Raji (cell line): ENCODE measurements around the gene EPB41L3.

Experiments used
- POLR2A ChIP-seq: IDR thresholded peaks from 2 replicates; pipeline ENCODE4 v1.6.1; 2011; ENCODE audit warnings: low read depth, low read length, control low read depth; ENCODE audit not compliant: insufficient read depth

Gene EPB41L3

DNA sequence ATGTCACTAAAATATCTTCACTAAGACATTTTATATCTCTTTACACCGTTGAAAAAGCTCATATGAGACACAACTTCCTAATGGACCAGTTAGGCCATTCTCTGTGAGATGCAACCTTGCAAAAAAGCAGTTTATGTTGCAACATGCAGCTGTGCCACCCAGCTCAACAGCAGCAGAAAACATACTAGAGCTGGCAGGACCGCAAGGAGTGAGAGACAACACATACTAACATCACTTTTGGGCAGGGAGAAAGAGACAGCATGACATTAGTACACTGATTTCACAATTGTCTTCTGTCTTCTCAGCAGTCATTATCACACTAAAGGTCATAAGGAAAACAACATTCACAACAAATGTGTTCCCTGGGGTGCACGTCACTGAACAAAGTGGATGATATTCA is 122.9 kb downstream of the EPB41L3 start:
- no peak for TF ChIP-seq POLR2A

DNA sequence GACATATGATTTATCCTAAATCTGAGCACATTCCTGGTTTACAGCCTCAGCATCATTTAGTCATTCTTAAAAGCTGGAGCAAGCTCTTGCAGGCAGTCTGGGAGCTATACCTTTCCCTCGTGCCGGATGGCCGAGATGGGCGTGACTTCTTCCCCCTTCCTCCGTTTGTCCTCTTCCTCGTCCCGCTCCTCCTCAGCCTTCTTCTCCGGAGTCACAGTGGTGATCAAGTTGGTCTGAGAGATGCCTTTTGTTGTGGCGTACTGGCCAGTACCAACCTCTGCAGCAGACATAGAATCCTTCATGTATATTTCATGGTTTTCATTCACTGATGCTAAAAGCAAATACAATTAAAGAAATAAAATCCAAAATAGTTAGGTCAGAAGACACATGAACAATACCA is 124.2 kb downstream of the EPB41L3 start:
- TF ChIP-seq POLR2A = no peak

DNA sequence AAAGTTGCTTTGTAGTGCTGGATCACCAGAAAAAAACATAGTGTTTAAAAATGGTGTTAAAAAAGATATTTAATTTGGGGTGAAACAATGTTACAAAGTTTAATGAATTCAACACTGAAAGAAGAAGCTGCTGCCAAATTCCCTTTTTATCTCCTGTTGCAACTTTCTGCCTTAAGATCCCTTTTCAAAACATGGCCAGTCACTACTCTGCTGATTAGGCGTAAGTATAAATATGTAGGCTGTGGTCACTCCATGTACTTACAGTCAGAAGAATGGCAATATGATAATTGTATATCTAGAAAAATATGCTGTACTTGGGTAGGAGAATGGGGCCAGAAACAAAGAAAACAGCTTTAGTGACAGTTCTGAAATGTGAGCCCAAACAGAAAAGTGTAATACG is 124.8 kb downstream of the EPB41L3 start:
- no peak for TF ChIP-seq POLR2A

DNA sequence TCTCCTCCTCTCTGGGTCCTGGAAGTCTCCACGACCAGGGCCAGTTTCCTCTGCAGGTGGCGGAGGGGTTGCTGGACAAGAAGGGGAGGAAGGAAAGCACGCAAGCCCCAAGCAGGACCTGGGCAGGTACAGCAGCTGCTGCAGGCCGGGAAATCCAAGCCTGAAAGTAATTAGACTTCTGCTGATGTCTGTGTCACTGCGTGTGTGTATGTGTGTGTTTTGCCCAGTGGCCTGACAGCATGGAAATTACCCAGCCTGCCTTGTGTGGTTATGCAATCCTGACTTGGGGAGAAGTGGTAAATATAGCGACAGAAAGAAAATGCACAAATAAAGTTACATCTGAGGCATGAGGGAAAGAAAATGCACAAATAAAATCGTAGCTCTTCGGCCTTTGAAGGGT is 126.5 kb downstream of the EPB41L3 start:
- no peak for TF ChIP-seq POLR2A

DNA sequence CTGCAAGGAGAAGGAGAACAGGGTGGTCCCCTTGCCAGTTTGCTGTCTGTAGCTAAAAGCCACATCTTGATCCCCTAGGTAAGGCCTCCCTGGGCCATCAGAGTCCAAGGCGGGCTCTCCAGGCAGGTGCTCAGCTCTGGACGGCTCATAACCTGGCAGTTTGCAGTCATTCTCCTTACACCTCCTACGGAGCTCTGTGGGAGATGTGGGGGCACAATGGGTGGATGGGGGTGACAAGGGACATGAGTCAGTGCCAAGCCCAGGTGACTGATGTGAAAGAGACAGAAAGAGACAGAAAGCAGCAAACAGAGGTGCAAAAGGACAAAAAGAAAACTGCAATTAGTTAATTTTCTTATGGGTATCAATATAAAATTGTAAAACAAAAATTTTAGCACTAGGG is 127.7 kb downstream of the EPB41L3 start:
- no peak for TF ChIP-seq POLR2A

DNA sequence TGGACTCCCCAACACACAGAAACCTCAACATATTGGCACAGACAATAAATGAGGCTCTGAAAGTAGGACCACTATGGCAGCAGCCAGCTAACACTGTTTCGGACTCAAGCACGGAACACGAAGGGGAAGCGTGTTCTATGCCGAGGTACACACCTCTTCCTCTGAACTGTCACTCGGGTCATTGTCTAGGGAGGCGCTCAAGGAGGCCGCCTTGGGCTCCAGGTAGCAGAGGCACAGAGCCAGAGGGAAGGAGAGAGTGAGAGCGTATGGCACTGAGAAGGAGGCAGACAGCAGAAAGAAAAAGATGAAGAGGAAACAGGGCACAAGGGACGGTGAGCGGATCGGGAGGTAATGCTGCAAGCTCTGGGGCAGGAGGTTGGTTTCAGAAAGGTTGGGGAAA is 128.1 kb downstream of the EPB41L3 start:
- TF ChIP-seq POLR2A = no peak

DNA sequence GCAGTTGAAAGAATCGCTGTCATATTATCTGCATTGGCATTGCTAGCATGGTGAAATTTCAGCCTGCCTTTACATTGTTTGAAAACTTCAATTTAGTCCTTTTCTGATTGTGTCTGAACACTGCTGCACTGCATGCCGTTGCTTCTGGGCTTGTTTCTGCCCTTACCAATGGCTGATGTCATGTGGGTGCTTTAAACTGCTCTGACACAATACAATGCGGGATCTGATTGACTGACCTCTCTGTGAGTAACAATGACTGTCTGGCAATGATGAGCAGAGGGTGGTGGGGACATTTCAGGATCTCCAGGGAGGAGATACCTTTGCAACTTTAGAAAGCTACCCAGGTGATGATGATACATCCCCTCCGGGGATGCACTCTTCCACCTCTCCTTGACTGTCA is 128.8 kb downstream of the EPB41L3 start:
- TF ChIP-seq POLR2A = no peak

DNA sequence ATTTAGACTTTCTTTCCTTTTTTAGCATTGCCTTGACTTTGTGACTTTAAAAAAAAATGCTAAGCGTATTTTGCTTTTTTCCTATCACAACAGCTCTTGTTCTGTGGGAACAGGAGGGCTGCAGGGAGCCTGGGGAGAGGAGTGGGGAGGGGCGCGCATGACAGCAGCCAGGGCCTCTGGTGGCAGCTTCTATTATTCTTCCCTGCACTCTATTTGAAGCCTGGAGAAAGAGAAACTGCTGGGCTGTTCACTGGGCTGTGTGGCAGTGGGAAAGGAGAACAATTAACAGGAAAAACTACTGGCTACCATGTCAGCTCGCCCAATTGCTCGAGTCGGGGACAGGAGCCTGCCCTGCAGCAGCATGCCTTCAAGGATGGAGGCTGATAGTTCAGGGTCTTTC is 129.3 kb downstream of the EPB41L3 start:
- TF ChIP-seq POLR2A = no peak

DNA sequence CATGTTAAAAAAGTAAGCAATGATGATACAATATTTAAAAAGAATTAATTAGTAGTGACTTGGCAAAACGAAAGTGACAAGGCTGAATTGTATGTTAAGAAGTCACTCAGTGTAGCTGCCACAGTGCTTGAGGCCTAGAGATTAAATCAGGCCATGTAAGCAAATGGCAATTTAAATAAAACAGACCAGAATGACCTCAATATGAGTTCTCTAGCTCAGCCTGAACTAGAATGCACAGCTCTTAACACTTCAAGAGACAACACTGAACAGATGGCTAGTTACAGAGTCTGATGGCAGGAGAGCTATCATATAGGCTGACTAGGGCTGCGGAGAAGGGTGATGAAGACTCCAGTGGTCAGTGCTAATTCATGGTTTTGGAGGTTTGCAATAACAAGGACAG is 130.3 kb downstream of the EPB41L3 start:
- TF ChIP-seq POLR2A = no peak

DNA sequence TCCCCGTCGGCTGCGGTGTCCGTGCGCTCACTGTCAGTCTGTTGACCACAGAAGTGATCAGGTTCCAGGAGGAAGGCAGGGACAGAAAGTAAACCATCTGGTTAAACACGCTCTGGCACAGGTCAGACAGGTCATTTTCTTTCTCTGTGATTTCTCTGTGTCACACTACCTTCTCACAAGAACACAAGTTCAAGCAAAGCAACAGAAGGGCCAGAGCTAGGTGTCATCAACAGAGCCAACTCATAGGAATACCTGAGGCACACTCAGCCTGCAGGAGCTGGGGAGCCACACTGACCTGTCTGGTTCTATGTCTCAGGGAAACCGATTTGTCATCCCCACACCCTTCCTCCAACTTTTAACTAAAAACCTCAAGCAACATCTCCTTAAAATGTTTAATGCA is 133.2 kb downstream of the EPB41L3 start:
- no peak for TF ChIP-seq POLR2A

DNA sequence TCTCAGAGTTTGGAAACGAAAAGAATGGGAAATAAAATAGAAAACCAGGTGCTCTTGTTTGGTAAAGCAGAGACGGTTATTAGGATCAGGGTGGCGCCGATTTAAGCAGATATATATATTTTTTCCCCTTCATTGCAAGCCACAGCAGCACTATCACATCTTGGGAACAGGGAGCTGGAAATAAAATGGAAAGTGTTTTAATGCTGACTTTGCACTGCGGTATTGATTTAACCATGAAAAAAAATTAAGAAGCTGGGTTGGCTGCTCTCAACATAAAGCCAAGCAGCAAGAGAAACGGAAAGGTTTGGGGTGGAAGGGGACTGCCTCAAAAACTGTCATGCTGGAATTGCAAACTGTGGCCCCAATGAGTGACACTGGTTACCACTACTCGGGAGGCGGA is 145.5 kb downstream of the EPB41L3 start:
- TF ChIP-seq POLR2A = no peak

DNA sequence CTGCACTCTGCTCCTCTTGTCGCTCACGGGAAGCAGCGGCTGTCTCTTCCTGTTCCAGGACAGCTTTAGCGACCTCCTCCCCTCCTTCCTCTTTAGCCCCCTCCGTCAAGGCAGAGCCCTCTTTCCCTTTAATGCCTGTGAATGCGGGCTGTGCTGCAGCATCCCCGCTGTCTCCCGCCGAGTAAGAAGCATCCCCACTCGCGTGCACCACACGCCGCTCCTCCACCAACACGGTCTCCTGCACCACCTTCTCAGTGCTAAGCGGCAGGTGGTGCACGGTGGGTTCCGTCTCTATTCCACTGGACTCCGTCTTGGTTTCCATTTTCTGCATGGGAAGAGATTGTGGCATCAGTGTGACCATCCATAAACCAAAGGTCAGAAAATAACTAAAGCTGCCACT is 146.7 kb downstream of the EPB41L3 start:
- TF ChIP-seq POLR2A = no peak

DNA sequence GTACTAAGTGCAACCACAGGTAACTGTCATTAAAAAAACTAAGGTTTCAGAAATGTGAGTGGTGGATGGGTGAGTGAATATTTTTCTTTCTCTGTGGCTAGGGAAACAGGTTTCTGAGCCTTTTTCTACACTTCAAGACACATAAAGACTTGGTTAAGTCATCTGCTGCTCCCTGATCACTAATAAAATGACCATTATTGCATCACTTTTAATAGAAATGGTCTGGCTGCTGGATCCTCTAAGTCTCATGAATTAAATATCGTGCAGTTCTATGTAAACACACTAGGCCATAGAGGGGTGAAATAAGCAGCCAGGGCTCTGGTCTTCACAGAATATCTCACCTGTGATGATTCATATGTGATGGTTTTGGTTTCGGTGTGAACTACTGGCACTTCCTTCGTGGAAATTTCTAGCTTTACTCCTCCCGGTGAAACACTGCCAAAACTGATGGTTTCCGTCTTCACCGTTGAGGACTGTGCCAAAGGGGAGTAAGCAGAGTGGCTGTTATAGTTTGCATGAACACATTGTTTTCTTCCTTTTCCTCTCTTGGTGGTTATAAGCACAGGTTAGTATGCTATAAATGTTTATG is 147.8 kb downstream of the EPB41L3 start:
- no peak for TF ChIP-seq POLR2A

DNA sequence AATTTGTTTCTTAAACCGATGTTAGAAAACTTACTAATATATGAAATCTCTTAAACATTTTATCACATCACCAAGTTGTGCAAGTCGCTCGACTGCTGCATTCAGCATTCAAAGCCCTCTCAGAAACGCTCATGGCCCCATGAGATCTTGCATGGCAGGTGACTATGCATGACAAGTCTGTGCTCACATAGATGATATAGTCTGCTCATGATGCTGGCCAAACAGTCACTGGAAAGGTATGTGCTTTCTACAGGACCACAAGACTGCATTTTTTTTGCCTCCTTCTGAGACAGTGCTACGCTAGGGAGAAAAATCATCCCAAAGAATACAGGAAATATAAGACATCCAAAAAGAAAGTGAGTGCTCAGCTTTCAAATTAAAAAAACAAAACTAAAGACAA is 150.0 kb downstream of the EPB41L3 start:
- no peak for TF ChIP-seq POLR2A

DNA sequence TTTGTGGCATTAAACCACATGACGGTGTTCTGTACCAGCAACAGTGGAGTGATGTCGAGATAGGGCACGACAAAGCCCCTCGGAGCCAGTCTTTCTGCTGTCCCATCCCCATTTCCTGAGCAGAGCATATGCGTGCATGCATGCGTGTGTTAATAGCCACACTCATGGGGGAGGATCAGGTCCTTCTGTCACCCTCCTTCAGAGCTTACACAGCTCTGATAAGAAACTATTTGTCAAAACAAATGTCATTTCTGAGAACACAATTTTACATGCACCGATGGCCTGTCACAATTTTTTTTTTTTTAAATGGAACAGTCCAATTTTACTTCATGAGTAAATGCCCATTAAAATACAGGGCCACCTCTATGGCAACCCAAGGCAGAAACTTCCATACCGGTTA is 152.4 kb downstream of the EPB41L3 start:
- TF ChIP-seq POLR2A = no peak

DNA sequence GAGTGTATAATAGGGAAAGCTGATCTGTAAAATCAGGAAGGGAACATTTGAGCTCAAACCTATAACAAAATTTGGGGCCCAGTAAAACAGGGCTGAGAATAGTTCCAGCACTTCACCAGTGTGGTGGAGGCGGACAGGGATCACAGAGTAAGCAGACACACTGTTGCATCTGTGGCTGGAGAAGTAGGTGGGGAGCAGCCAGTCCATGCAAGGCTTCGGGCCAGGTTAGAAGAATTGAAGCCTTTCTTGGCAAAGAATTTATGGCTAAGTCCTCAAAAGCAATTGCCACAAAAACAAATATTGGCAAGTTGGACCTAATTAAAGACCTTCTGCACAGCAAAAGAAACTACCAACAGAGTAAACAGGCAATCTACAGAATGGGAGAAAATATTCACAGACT is 154.4 kb downstream of the EPB41L3 start:
- no peak for TF ChIP-seq POLR2A

DNA sequence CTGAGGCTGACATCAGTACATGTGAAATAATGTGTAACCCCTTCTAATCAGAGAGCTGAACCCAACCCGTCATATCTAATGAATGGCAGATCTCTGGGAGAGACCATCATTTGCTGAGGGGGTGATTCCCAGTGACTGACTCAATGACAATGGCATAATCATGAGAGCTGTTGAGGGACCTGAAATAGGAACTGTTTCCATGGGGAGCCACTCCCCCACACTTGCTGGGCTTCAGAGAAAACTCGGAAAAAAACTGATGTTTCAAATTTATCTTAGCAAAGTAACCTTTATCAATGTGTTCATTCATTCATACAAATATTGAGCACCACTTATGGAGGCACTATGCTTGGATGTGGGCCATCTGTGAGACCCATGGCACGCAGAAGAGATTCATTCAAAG is 154.9 kb downstream of the EPB41L3 start:
- TF ChIP-seq POLR2A = no peak

DNA sequence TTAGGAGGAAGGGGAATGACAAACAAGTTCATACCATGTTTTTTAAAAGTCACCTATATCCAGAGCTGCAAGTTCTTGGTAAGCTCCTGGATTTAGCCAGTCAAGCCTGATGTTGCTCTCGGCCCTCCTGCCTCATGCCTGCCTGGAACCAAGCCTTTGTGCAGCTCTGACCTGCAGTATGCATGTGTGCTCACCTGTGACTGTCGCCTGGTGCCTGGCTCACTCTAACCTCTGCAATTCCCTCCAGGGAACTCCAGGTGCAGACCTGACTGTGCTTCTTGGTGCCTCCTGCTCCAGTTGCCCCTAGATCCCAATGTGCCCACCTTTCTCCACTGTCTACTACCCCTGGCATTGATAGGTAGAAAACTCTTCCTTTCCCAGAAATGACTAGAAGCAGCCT is 163.2 kb downstream of the EPB41L3 start:
- no peak for TF ChIP-seq POLR2A
